Measurements from ENCODE around the gene BRINP2.

DNA sequence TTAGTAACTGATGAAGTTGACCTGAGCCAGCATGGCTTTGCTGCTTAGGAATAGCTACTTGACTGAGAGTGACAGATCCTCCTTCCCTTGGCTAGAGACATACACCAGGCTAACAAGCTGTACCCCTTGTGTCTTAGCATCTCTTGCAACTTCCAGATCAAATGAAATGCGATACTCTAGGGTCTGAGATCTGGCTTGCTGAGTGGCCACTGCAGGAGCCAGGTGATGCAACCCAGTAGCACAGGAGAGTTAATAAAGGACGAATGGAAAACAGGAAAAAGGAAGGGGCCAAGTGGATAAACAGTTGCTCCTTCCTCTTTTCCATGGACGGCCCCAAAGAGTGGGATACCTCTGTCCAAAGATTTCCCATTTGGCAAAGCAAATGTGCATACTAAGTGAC is 44.5 kb upstream of the BRINP2 start:
- TF ChIP-seq EZH2 (IDR thresholded peaks at IDR 0.05): no peak
- no peak for TF ChIP-seq POLR2AphosphoS5 (IDR thresholded peaks at IDR 0.05; ENCODE audit: borderline replicate concordance, low read depth, low read length)
